ENCODE results near the gene OTUD3.

GRCh38 chr1:19835578-19835977, 46.6 kb upstream of the OTUD3 start:
- TF ChIP-seq CTCF (IDR thresholded peaks at IDR 0.05; ENCODE audit: poor library complexity) (no peak), EZH2 (IDR thresholded peaks at IDR 0.05; ENCODE audit: borderline replicate concordance) (no peak), EZH2phosphoT487 (IDR thresholded peaks at IDR 0.05; ENCODE audit: low read depth, severe bottlenecking, unreplicated experiment) (no peak)

All from hepatocyte (in vitro differentiated cells).